ENCODE data around the gene CEPT1. TPM values are rescaled to one million over a fixed set of nuclear protein-coding genes. Genes with fewer than 3 reads are reported as not detected.

CEPT1 gene
- total and polyA plus RNA-seq, 2 donors (not counting 3 experiments of a cell fraction or from before 2014, with no cell fraction given) = 13.6 to 29.1 TPM

- BruUV-seq (replicated peaks) = no TSS peak
- TF ChIP-seq FOS (IDR thresholded peaks at IDR 0.05; ENCODE audit: borderline replicate concordance, insufficient read depth, low read length) (no peak), POLR2AphosphoS5 (IDR thresholded peaks at IDR 0.05; ENCODE audit: insufficient read depth, low read depth, low read length) (no peak), EZH2 (IDR thresholded peaks at IDR 0.05; ENCODE audit: borderline replicate concordance, low read depth, low read length, severe bottlenecking) (no peak), MYC (IDR thresholded peaks at IDR 0.05; ENCODE audit: low read depth, low read length) (no peak), JUN (IDR thresholded peaks at IDR 0.05; ENCODE audit: borderline replicate concordance, insufficient read depth, insufficient read length, low read depth) (no peak), CTCF (IDR thresholded peaks at IDR 0.05; ENCODE audit: extremely low read depth in 1 of 2, insufficient read depth in 1 of 2, low read depth in 1 of 2, low read length in 2 of 2) (no peak), POLR2A (IDR thresholded peaks at IDR 0.05; ENCODE audit: low read depth, low read length) (no peak), MAX (IDR thresholded peaks at IDR 0.05; ENCODE audit: insufficient read depth, insufficient read length) (no peak), GATA2 (IDR thresholded peaks at IDR 0.05; ENCODE audit: insufficient read depth, insufficient read length, low read depth, low read length) (no peak)
- Histone ChIP-seq H3K79me2 (ENCODE audit: control insufficient read depth, insufficient read depth, low read length) (no peaks in the 10 kb centered on the region), H3K9me3 (replicated peaks; ENCODE audit: control insufficient read depth, insufficient read depth, low read length) (no peaks in the 10 kb centered on the region), H3K36me3 (ENCODE audit: control insufficient read depth in 2 of 2, extremely low read depth in 1 of 2, insufficient read depth in 2 of 2, low read length in 2 of 2) (no peaks in the 10 kb centered on the region), H2AFZ (ENCODE audit: low read depth, low read length) (no peak overlapping the region), H3K4me3 (replicated peaks in 1 of 3; ENCODE audit: insufficient read depth in 1 of 3, low read depth in 1 of 3, low read length in 3 of 3) (no peak overlapping the region), H3K9ac (replicated peaks; ENCODE audit: extremely low read depth, insufficient read depth, low read length) (no peak overlapping the region), H3K4me2 (ENCODE audit: insufficient read depth, low read length) (no peak overlapping the region), H3K27ac (ENCODE audit: insufficient read depth, low read depth, low read length) (no peak overlapping the region), H3K4me1 (ENCODE audit: control insufficient read depth, extremely low read depth, insufficient read depth, low read length) (no peaks in the 10 kb centered on the region), H3K9me1 (replicated peaks; ENCODE audit: control insufficient read depth, extremely low read depth, insufficient read depth, low read length) (no peaks in the 10 kb centered on the region), H3K27me3 (ENCODE audit: control insufficient read depth in 2 of 2, insufficient read depth in 2 of 2, low read length in 2 of 2) (peaks cover 5 to 8% of the 10 kb centered on the region in 2 experiments), H4K20me1 (replicated peaks; ENCODE audit: control insufficient read depth, extremely low read depth, insufficient read depth, low read length) (no peaks in the 10 kb centered on the region)
- FAIRE-seq = no peak
- ChIA-PET CTCF (interaction anchor here (1.0 to 7.4 kb wide), 4 partner anchors 24 to 286 kb away, joined by 3 to 266 read pairs (median 4); no protein-coding TSS in a partner anchor), POLR2A (no interaction called here)
- no peak for DNase-seq (ENCODE audit: low read depth, low spot score)
- dilution Hi-C loops (cut with MboI; ENCODE audit: extremely low pct_ligation_motif_present, low sequenced_read_pairs) = no loop called here
- intact Hi-C loops (cut with micrococcal nuclease) = no loop called here
Measured at GRCh38 chr1:111221633-111222291, 81.7 kb downstream of the CEPT1 start.

Data from endothelial cell of umbilical vein (primary cell).